HG02938 (cell line): ENCODE measurements around the gene CD200.
"Not testable (repeated sequence)": the region's sequence is repeated elsewhere in the genome, so short reads cannot be mapped to it uniquely, and the experiment has no call there.

ENCODE experiments used
- ATAC-seq: cut with Tn5 transposase; IDR thresholded peaks from one replicate; pipeline ENCODE4 v1.9.1; 2021; ENCODE audit warnings: mild to moderate bottlenecking, moderate library complexity; ENCODE audit not compliant: unreplicated experiment

The CD200 gene

GRCh38 chr3:112384769-112385168 lies 51.8 kb downstream of the CD200 start:
- ATAC-seq: no peak

GRCh38 chr3:112388972-112389371 lies 56.0 kb downstream of the CD200 start:
- no peak for ATAC-seq

- ATAC-seq: no peak
Measured at GRCh38 chr3:112389961-112390360, 57.0 kb downstream of the CD200 start.

GRCh38 chr3:112390783-112391641 lies 58.1 kb downstream of the CD200 start:
- no peak for ATAC-seq

GRCh38 chr3:112391648-112392047 lies 58.7 kb downstream of the CD200 start:
- ATAC-seq: no peak

GRCh38 chr3:112392393-112393359 lies 59.7 kb downstream of the CD200 start:
- ATAC-seq: no peak

- ATAC-seq: no peak
Measured at GRCh38 chr3:112393360-112393728, 60.4 kb downstream of the CD200 start.

GRCh38 chr3:112394003-112394640 lies 61.2 kb downstream of the CD200 start:
- ATAC-seq: no peak

- ATAC-seq: no peak
Measured at GRCh38 chr3:112395181-112395895, 62.4 kb downstream of the CD200 start.

- no peak for ATAC-seq
Measured at GRCh38 chr3:112395896-112396290, 62.9 kb downstream of the CD200 start.

GRCh38 chr3:112397556-112397955 lies 64.6 kb downstream of the CD200 start:
- no peak for ATAC-seq

- ATAC-seq: no peak
Measured at GRCh38 chr3:112399064-112399463, 66.1 kb downstream of the CD200 start.

- ATAC-seq: not testable (repeated sequence)
Measured at GRCh38 chr3:112399554-112399953, 66.6 kb downstream of the CD200 start.

GRCh38 chr3:112400317-112400716 lies 67.4 kb downstream of the CD200 start:
- not testable (repeated sequence) for ATAC-seq

- ATAC-seq: no peak
Measured at GRCh38 chr3:112401617-112402016, 68.7 kb downstream of the CD200 start.

- no peak for ATAC-seq
Measured at GRCh38 chr3:112403103-112403502, 70.1 kb downstream of the CD200 start.

- not testable (repeated sequence) for ATAC-seq
Measured at GRCh38 chr3:112404924-112405549, 72.1 kb downstream of the CD200 start.

GRCh38 chr3:112405845-112406244 lies 72.9 kb downstream of the CD200 start:
- no peak for ATAC-seq

- peak; percentile 49 for ATAC-seq
Measured at GRCh38 chr3:112407214-112407887, 74.4 kb downstream of the CD200 start.
